Measurements from ENCODE around the gene GPR107.

Gene GPR107

GRCh38 chr9:130132746-130133145 lies 79.0 kb downstream of the GPR107 start:
- H3K9me3 ChIP-seq (ENCODE audit: control insufficient read depth, low read length), result no peaks in the 10 kb centered on the region
- no peak overlapping the region for H3K27ac ChIP-seq (ENCODE audit: insufficient read depth, low read depth, low read length, poor library complexity, severe bottlenecking)
- H3K4me3 ChIP-seq (ENCODE audit: insufficient read depth, low read depth, low read length), result no peak overlapping the region
- H3K4me1 ChIP-seq (ENCODE audit: control insufficient read depth, insufficient read depth, low read length), result peaks cover 1% of the 10 kb centered on the region
- H3K36me3 ChIP-seq (ENCODE audit: control insufficient read depth, insufficient read depth, low read length), result peaks cover 13% of the 10 kb centered on the region
- 92 to 97% methylated on average over 6 of the region's 7 CpGs for WGBS, 2 experiments
- no peaks in the 10 kb centered on the region for H3K27me3 ChIP-seq (ENCODE audit: control insufficient read depth, insufficient read depth, low read length, poor library complexity, severe bottlenecking)

- Histone ChIP-seq H3K27me3 (ENCODE audit: control insufficient read depth, insufficient read depth, low read length, poor library complexity, severe bottlenecking) (no peaks in the 10 kb centered on the region), H3K9me3 (ENCODE audit: control insufficient read depth, low read length) (no peaks in the 10 kb centered on the region), H3K36me3 (ENCODE audit: control insufficient read depth, insufficient read depth, low read length) (no peaks in the 10 kb centered on the region), H3K4me1 (ENCODE audit: control insufficient read depth, insufficient read depth, low read length) (peaks cover 9% of the 10 kb centered on the region), H3K4me3 (ENCODE audit: insufficient read depth, low read depth, low read length) (no peak overlapping the region), H3K27ac (ENCODE audit: insufficient read depth, low read depth, low read length, poor library complexity, severe bottlenecking) (no peak overlapping the region)
- WGBS, 2 experiments, result 95 to 96% methylated on average over 15 of the region's 15 CpGs
These were observed 83.5 kb downstream of the GPR107 start for GRCh38 chr9:130137081-130137640.

- Histone ChIP-seq H3K4me3 (ENCODE audit: insufficient read depth, low read depth, low read length) (no peak overlapping the region), H3K27ac (ENCODE audit: insufficient read depth, low read depth, low read length, poor library complexity, severe bottlenecking) (peak overlapping the region; percentile 58), H3K9me3 (ENCODE audit: control insufficient read depth, low read length) (no peaks in the 10 kb centered on the region), H3K36me3 (ENCODE audit: control insufficient read depth, insufficient read depth, low read length) (no peaks in the 10 kb centered on the region), H3K4me1 (ENCODE audit: control insufficient read depth, insufficient read depth, low read length) (peaks cover 9% of the 10 kb centered on the region), H3K27me3 (ENCODE audit: control insufficient read depth, insufficient read depth, low read length, poor library complexity, severe bottlenecking) (no peaks in the 10 kb centered on the region)
- WGBS, 2 experiments, result 95 to 96% methylated on average over 11 of the region's 11 CpGs
These were observed 84.0 kb downstream of the GPR107 start for GRCh38 chr9:130137641-130138081.

- Histone ChIP-seq H3K27ac (ENCODE audit: insufficient read depth, low read depth, low read length, poor library complexity, severe bottlenecking) (peak overlapping the region; percentile 58), H3K4me1 (ENCODE audit: control insufficient read depth, insufficient read depth, low read length) (peaks cover 9% of the 10 kb centered on the region), H3K36me3 (ENCODE audit: control insufficient read depth, insufficient read depth, low read length) (no peaks in the 10 kb centered on the region), H3K4me3 (ENCODE audit: insufficient read depth, low read depth, low read length) (no peak overlapping the region), H3K27me3 (ENCODE audit: control insufficient read depth, insufficient read depth, low read length, poor library complexity, severe bottlenecking) (no peaks in the 10 kb centered on the region), H3K9me3 (ENCODE audit: control insufficient read depth, low read length) (no peaks in the 10 kb centered on the region)
- WGBS, 2 experiments, result 27 to 28% methylated on average over 10 of the region's 10 CpGs
These were observed 84.5 kb downstream of the GPR107 start for GRCh38 chr9:130138171-130138653.

- no peaks in the 10 kb centered on the region for H3K36me3 ChIP-seq (ENCODE audit: control insufficient read depth, insufficient read depth, low read length)
- 85 to 90% methylated on average over 6 of the region's 6 CpGs for WGBS, 2 experiments
- H3K4me3 ChIP-seq (ENCODE audit: insufficient read depth, low read depth, low read length), result no peak overlapping the region
- H3K9me3 ChIP-seq (ENCODE audit: control insufficient read depth, low read length), result no peaks in the 10 kb centered on the region
- peaks cover 9% of the 10 kb centered on the region for H3K4me1 ChIP-seq (ENCODE audit: control insufficient read depth, insufficient read depth, low read length)
- no peaks in the 10 kb centered on the region for H3K27me3 ChIP-seq (ENCODE audit: control insufficient read depth, insufficient read depth, low read length, poor library complexity, severe bottlenecking)
- no peak overlapping the region for H3K27ac ChIP-seq (ENCODE audit: insufficient read depth, low read depth, low read length, poor library complexity, severe bottlenecking)
These were observed 85.1 kb downstream of the GPR107 start for GRCh38 chr9:130138791-130139190.

GRCh38 chr9:130139251-130139650 lies 85.5 kb downstream of the GPR107 start:
- no peak overlapping the region for H3K27ac ChIP-seq (ENCODE audit: insufficient read depth, low read depth, low read length, poor library complexity, severe bottlenecking)
- H3K4me3 ChIP-seq (ENCODE audit: insufficient read depth, low read depth, low read length), result no peak overlapping the region
- H3K36me3 ChIP-seq (ENCODE audit: control insufficient read depth, insufficient read depth, low read length), result no peaks in the 10 kb centered on the region
- no peaks in the 10 kb centered on the region for H3K9me3 ChIP-seq (ENCODE audit: control insufficient read depth, low read length)
- no peaks in the 10 kb centered on the region for H3K27me3 ChIP-seq (ENCODE audit: control insufficient read depth, insufficient read depth, low read length, poor library complexity, severe bottlenecking)
- H3K4me1 ChIP-seq (ENCODE audit: control insufficient read depth, insufficient read depth, low read length), result peaks cover 9% of the 10 kb centered on the region
- 94 to 95% methylated on average over 10 of the region's 10 CpGs for WGBS, 2 experiments

GRCh38 chr9:130140706-130141105 lies 87.0 kb downstream of the GPR107 start:
- Histone ChIP-seq H3K9me3 (ENCODE audit: control insufficient read depth, low read length) (no peaks in the 10 kb centered on the region), H3K27me3 (ENCODE audit: control insufficient read depth, insufficient read depth, low read length, poor library complexity, severe bottlenecking) (no peaks in the 10 kb centered on the region), H3K4me3 (ENCODE audit: insufficient read depth, low read depth, low read length) (no peak overlapping the region), H3K36me3 (ENCODE audit: control insufficient read depth, insufficient read depth, low read length) (no peaks in the 10 kb centered on the region), H3K4me1 (ENCODE audit: control insufficient read depth, insufficient read depth, low read length) (peaks cover 9% of the 10 kb centered on the region), H3K27ac (ENCODE audit: insufficient read depth, low read depth, low read length, poor library complexity, severe bottlenecking) (no peak overlapping the region)
- 94% methylated on average over 10 of the region's 10 CpGs for WGBS, 2 experiments

GRCh38 chr9:130142056-130142455 lies 88.3 kb downstream of the GPR107 start:
- WGBS, 2 experiments, result 94 to 95% methylated on average over 12 of the region's 12 CpGs
- Histone ChIP-seq H3K27ac (ENCODE audit: insufficient read depth, low read depth, low read length, poor library complexity, severe bottlenecking) (no peak overlapping the region), H3K4me1 (ENCODE audit: control insufficient read depth, insufficient read depth, low read length) (peaks cover 9% of the 10 kb centered on the region), H3K27me3 (ENCODE audit: control insufficient read depth, insufficient read depth, low read length, poor library complexity, severe bottlenecking) (no peaks in the 10 kb centered on the region), H3K9me3 (ENCODE audit: control insufficient read depth, low read length) (no peaks in the 10 kb centered on the region), H3K36me3 (ENCODE audit: control insufficient read depth, insufficient read depth, low read length) (no peaks in the 10 kb centered on the region), H3K4me3 (ENCODE audit: insufficient read depth, low read depth, low read length) (no peak overlapping the region)

- no peak overlapping the region for H3K4me3 ChIP-seq (ENCODE audit: insufficient read depth, low read depth, low read length)
- H3K27ac ChIP-seq (ENCODE audit: insufficient read depth, low read depth, low read length, poor library complexity, severe bottlenecking), result no peak overlapping the region
- peaks cover 8% of the 10 kb centered on the region for H3K4me1 ChIP-seq (ENCODE audit: control insufficient read depth, insufficient read depth, low read length)
- H3K27me3 ChIP-seq (ENCODE audit: control insufficient read depth, insufficient read depth, low read length, poor library complexity, severe bottlenecking), result no peaks in the 10 kb centered on the region
- H3K9me3 ChIP-seq (ENCODE audit: control insufficient read depth, low read length), result no peaks in the 10 kb centered on the region
- WGBS, 2 experiments, result 73 to 76% methylated on average over 6 of the region's 6 CpGs
- H3K36me3 ChIP-seq (ENCODE audit: control insufficient read depth, insufficient read depth, low read length), result no peaks in the 10 kb centered on the region
These were observed 88.9 kb downstream of the GPR107 start for GRCh38 chr9:130142641-130143040.

- 89 to 90% methylated on average over 24 of the region's 24 CpGs for WGBS, 2 experiments
- Histone ChIP-seq H3K4me3 (ENCODE audit: insufficient read depth, low read depth, low read length) (no peak overlapping the region), H3K27ac (ENCODE audit: insufficient read depth, low read depth, low read length, poor library complexity, severe bottlenecking) (no peak overlapping the region), H3K4me1 (ENCODE audit: control insufficient read depth, insufficient read depth, low read length) (peaks cover 4% of the 10 kb centered on the region), H3K27me3 (ENCODE audit: control insufficient read depth, insufficient read depth, low read length, poor library complexity, severe bottlenecking) (no peaks in the 10 kb centered on the region), H3K9me3 (ENCODE audit: control insufficient read depth, low read length) (no peaks in the 10 kb centered on the region), H3K36me3 (ENCODE audit: control insufficient read depth, insufficient read depth, low read length) (no peaks in the 10 kb centered on the region)
These were observed 89.7 kb downstream of the GPR107 start for GRCh38 chr9:130143279-130143893.

Measured in ectodermal cell (in vitro differentiated cells).